IPS-NIHi7 (cell line): ENCODE measurements around the gene IP6K2.

Experiments used
- DNase-seq: peaks from one replicate; pipeline ENCODE4 v3.0.0; 2012; ENCODE audit warnings: mixed read lengths; ENCODE audit errors: extremely low spot score

The IP6K2 gene

DNA sequence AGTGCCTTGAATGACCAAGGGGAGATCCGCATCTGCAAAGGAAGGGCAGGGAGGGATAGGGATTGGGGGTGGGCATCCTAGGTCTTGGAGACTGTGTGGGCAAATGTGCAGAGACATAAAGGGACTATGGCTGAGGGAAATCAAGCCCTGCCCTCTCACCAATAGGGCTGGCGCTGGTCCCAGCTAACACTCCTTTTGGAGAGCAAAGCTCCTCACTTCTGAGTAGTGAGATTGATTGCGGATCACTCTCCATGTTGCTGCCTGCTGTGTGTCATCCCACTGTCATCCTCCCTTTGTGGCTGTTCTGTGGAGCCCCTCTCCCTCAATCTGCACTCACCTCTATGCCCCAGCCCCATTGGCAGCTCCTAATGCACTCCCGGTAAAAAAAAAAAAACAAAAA, 52.1 kb downstream of the IP6K2 start:
- peak; percentile 26 for DNase-seq

DNA sequence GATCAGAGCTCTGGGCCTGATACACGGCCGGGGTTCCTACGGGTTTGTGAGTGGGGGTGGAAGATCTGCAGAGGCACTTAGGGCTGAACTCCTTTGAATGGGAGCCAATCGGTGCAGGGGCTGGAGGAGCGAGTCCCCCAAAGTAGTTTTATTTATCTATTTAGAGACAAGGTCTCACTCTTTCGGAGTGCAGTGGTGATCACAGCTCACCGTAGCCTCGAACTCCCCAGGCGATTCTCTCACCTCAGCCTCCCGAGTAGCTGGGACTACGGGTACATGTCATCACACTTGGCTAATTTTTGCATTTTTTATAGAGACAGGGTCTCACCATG, 52.7 kb downstream of the IP6K2 start:
- DNase-seq, result no peak

DNA sequence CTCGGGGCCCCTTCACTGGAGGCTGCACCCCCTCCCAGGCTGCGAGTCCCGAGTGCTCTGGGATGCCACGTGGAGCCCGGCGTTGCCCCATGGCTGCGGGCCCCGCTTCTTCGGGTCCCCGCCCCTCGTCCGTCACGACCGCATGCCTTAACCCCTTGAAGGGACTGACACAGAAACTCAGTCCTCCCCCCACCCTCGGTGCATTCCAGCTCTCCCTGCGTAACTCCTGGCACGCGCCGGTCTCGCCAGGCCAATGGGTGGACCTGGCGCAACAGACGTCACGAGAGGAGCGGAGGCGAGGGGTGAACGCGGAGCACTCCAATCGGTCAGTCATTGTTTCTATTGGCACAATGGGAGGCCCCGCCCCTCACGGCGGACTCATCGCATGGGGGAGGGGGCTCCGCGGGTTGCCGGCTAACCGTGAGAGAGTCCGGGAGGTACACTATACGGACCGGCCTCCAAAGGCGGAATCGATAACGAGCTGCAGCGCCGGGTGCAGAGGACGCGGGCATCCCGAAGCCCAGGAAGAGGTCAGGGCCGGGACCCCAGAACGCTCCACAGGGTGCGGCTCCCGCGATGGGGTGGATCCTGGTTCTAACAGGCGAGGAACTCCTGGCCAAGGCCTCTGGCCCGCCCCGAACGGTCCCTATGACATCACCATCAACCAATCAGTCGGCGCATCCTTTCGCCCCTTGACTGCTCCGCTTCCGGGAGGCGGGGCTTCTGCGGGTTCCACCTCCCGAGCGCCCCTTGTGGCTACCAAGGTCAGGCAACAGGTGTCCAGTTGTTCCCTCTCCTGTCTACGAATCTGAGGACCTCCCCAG, 53.3 kb downstream of the IP6K2 start:
- DNase-seq, result peak; percentile 99

DNA sequence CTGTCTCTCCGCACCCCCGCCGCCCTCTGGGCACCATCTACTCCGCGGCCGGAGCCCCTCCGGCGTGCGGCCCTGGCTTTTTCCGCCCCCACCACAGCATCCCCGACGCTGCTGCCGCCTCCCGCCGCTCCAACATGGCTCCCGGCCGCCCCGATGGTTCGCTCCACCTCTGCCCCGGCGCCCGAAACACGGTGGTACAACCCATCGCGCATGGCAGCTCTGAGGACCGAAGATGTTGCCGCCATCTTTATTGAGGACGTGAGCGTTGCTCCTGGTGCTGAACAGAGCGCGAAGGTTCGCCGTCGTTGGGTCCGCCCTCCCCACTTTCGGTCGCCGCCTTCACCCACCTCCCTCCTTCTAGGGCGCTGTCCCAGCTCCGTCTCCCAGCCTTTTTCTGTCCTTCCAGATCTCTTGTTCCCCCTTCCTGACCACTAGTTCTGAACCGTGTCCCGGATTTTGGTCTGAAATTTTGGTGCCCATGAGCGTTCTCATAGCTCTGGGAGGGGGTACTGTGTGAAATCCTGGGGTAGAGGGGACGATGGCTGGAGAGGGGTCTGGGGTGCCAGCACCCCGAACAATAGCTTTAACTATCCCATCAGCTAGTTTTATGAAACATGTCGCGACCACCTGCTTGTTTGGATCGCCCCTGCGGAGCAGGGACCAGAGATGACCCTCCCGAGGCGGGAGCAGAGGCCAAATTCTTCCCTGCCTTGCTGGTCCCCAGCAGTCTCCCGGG, 54.1 kb downstream of the IP6K2 start, which contains the start of gene CELSR3:
TSS of gene CELSR3 (minus strand) at position 134 of the 736 bp plus-strand sequence. CDS start 252 bp downstream, outside the sequence.
- DNase-seq, result peak; percentile 73

DNA sequence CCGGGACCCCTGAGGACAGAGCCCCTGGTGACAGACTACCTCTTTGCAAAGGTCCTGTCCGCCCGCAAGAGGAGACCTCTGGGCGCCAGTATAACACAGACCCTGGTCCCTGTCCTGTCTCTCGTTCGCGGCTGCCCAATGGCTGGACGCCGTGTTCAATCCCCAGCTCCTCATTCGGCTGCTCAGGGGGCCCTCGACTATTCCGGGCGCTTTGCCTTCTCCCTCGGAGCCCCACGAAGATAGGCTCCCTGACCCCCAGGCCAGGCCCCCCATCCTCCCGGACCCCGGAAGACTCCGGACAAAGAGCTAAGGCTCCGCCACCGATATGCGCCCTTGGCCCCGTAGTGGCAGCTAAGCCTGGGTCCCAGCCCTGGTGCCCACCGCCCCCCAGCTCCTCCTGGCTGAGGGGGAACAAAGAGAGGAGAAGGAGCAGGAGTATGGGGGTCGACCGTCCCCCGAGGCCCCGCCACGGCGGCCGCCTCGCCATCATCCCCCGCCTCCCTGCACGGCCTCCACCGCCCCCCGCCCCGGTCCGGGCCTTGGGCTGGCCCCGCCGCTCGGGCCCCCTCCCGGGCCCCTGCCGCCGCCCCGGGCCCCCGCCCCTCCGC, 54.8 kb downstream of the IP6K2 start:
- DNase-seq, result peak; percentile 25

DNA sequence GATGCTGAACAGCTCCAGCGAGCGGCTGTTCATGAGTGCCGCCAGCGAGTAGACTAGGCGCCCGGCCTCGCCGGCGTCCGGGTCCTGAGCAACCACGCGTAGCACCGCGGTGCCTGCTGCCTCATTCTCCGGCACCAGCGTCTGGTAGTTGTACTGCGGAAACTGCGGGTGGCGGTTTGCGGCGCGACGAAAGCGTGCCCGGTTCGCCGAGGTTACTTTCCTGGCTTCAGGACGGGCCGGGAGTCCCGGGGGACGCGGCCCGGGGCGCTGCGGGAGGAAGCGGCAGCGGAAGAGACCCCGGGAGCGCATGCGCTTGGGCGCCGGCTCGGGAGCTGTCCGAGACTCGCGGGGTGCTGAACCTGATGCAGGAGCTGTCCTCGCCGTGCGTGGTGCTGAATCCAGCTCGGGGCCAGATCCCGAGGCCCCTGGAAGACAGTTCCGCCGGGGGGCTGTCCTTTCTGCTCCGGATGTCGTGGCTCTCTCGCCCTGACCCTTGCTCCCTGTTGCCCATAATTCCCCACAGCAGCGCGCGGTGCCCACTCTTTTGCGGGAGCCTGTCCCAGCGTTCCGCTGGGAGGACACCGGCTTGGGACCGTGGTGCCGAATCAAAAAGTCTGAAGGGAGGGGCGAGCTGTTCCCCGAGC, 55.4 kb downstream of the IP6K2 start:
- peak; percentile 84 for DNase-seq

DNA sequence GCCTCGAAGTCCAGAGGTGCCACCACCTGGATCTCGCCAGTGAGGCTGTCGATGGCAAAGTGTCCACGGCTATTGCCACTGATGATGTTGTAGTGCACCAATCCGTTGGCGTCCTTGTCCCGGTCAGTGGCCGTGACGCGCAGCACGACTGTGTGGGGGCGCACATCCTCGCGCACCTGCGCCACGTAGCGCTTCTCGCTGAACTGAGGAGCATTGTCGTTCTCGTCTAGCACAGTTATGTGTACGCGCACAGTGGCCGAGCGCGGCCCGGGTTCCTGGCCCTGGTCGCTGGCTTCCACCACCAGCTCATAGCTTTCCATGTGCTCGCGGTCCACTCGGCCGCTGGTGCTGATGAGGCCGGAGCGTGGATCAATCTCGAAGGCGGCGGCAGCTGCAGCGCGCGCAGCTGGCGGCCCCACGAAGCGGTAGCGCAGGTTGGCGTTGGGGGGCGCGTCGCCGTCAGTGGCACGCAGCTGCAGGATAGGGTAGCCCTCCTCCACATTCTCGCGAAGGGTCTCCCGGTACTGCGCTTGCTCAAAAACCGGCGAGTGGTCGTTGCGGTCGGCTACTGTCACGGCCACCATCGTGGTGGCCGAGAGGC, 56.1 kb downstream of the IP6K2 start:
- DNase-seq, result no peak

DNA sequence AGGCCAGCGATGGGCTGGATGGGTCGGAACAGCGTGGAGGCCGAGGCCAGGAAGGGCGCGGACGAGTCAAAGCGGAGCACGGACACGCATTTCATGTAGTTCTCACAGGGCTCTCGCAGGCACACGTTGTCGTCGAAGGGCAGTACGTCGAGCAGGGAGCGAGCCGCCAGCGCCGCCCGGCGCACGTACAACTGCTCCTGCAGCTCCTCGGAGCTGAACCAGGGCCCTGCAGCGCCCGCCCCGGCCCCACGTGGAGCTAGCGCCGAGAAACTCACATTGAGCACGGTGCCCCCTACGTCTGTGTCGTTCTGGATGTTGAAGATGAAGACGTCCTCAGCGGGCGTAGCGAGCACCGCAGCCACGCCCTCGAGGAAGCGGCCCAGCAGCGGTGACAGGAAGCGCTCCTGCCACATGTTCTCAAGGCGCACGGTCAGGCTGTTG, 60.2 kb downstream of the IP6K2 start:
- DNase-seq, result no peak

DNA sequence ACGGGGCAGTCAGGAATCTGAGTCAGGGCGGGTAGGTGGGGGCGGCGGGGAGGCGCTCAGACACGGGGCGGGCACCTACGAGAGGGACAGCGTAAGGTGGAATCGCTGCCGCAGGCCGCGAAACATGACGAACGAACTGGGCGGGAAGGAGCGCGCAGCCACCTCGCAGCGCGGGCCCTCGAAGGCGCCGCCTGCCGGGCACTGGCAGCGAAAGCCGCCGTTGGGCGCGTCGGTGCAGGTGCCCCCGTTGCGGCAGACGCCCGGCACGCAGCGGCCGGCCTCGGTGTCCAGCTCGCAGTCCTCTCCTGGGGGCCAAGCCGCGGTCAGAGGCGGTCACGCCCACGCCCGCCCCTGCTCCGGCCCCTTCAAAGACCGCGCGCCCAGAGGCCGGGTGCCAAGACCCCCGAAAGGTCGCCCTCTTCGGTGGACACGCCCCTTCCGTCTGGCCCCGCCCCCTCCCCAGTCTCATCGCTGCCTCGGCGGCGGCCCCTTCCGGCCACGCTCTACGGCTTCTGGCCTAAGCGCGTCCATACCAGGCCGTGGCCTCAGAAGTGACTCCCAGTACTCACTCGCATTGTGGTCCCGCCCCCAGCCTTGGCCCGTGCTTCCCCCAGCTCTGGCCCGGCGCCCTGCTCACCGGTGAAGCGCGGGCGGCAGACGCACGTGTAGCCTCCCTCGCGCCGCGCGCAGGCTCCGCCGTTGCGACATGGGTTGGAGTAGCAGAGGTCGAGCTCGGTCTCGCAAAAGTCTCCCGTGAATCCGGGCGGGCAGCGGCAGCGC, 60.8 kb downstream of the IP6K2 start:
- DNase-seq, result peak; percentile 98

DNA sequence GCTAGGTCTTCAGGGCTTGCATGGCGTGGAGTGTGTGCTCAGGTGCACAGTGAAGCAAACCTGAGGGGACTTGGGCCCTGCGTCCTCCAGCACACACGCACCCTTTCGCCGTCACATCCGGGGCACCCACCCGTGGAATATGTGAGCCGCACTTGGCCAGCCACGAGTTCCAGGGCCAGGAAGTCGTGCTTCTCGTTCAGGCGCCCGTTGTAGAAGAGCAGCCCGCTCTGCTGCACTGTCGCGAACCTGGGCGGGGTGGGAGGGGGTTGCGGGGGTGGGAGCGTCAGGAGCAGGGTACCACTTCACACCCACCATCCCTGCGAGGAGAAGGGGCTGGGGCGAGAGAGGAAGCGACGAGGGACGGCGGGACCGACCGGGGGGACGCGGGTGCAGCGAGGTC, 61.4 kb downstream of the IP6K2 start:
- DNase-seq, result no peak

DNA sequence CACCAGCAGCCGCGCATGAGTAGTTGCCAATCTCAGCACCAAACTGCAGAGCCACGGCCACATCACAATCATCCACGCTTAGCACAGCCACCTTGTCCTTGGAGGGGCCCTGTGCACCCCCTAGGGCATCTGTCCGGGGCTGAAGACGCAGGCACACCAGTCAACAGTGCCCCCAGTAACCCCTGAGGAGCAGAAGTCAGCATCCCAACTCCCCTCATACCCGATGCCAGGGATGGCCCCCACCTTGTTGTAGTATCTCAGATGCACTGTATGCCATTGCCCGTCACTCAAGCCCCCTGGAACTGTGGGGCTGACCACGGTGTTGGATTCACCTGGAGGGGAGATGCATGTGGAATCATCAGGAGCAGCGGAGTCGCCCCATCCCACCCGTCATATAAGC, 62.0 kb downstream of the IP6K2 start:
- DNase-seq, result no peak

DNA sequence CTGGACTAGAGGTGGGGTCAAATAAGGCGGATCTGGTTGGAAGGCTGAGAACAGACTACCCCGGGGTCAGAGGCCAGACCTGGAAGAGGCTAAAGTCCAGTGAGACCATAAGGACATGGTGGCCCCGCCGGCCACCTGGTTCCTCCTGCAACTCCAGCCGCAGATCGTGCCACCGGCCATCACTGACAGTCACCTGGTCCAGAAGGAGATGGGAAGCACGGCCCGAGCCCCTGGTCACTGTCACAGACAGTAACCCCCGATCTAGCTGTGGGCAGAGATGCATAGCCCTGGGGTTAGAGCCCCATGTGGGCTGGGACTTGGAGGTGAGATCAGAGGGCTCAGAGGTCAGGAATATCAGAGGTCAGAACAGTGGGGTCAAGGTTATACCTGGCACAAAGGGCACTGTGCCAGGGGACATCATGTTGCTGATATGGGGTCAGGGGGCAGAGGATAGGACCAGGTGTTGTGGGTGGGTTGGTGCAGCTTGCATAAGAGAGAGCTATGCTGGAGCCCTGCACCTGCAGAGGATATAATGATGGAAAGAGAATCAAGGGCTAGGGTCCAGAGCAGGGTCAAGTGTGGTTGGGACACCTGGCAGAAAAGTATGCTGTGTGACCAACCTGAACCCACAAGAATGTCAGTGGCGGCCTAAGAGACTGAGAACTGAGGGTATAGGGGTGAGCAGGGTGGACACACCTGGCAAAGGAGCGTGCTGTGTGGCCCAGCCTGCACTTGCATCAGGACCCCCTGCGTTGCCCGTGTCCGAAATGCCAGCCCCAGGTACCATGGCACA, 63.9 kb downstream of the IP6K2 start:
- DNase-seq, result no peak

DNA sequence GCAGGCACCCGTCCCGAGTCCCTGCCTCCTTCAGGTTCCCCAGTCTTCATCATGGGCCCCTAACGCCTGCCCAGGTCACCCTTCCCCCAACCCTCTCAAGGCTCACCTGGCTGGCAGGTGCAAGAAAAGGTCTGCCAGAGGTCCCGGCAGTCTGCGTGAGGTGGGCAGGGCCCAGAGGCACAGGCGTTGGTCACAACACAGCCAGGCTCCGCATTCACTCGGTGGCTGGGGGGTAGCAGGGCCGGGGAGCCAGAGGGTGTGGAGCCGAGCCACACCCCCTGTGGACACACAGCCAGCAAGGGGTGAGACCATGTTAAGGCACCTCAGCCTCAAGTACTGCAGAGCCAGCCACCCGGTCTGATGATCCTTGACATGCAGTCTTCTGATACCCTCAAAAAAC, 65.2 kb downstream of the IP6K2 start:
- DNase-seq, result no peak

DNA sequence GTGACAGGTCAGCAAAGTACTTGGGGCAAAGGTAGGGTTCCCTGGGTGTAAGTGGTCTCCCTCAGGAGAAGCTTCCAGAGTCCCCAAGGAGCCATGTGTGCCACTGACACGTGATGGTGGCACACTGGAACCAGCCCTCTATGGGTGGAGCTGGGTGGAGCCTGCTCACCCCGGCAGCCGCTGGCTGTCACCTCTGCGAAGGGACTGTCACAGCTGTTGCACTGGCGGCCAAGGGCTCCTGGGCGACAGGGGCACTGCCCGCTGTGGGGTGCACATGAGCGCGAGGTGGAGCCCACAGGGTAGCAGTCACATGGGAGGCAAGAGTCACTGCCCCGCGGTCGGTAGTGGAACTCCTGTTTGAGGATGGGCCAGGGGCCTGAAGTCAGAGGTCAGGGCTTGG, 66.3 kb downstream of the IP6K2 start:
- DNase-seq, result no peak

DNA sequence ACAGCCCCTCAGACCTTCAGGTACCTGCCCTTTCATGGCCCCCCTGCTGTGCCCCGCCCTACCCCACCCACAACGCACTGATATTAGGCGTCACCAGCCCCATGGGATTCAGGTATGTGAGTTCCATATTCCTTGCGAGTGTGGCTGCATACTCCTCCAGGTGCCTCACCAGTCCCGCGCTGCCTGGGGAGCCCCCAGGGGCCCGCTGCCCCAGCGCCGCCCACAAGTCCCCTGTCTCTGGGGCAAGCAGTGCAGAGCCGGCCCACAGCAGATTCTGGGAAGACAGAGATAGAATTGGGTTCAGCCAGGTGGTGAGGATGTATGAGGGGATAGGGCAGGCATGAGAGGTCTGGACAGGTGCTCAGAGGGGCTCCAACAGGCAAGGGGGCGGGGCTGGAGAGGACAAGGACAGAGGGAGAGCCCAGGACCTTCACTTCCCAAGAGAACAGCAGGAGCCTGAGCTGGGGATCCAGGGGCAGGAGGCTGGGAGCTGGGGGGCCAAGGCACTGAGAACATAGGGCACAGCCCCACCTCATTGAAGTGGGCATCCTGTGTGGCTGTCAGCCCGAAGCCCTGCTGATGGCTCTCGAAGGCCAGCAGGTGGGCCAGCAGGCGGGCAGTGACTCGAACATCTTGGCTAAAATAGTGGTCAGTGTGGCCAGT, 68.7 kb downstream of the IP6K2 start:
- no peak for DNase-seq

DNA sequence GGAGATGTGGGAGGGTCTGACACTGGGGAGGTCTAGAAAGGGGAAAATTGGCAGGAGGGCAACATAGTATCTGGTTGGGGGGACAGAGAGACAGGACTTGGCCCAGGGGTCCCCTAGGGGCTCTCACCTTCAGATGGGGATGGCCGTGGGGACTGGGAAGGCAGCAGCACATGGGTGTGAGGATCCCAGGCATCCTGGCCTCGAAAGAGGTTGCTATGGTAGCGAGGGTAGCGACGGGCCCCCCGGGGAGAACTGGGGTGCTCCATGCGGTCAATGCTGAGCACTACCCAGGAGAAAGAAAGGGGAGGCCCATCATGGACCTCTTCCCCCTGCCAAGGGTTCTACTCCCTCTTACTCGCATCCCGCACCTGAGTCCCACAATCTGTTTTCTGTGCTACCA, 69.3 kb downstream of the IP6K2 start:
- DNase-seq, result no peak

DNA sequence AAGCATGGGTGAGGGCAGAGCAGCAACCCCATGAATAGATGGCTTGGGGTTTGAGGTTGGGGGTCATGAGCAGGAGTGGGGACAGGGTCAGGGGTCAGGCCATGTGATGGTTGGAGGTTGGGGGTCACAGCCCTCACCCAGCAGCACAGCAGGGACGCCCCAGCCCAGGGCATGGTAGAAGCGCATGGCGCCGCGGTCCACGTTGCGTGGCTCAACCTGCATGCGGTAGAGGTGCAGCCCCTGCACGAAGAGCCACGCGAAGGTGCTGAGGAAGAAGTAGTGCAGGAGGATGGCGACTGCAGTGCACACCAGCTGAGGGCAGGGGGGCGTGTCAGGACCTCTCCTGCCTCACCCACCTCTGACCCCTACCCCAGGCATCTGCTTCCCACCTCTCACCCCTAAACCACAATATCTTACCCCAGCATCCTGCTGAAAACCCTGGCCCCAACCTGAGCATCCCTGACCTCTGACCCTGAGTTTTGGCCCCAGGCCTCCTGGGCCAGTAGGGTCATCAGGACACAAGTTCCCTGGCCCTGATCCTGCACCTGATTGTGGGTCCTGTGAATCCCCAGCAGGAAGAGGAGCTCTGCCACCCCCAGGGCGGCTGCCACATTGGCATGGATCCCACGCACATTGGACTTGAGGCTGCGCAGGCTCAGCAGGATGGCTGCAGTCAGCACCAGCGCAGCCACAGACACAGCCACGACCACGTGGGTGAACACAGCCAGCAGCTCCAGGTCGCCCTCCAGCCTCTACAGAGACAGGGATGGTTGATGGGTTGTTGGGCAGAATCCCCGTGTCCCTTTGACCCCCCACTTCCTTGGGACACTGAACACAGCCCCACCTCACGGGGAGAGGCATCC, 71.9 kb downstream of the IP6K2 start:
- DNase-seq, result no peak

DNA sequence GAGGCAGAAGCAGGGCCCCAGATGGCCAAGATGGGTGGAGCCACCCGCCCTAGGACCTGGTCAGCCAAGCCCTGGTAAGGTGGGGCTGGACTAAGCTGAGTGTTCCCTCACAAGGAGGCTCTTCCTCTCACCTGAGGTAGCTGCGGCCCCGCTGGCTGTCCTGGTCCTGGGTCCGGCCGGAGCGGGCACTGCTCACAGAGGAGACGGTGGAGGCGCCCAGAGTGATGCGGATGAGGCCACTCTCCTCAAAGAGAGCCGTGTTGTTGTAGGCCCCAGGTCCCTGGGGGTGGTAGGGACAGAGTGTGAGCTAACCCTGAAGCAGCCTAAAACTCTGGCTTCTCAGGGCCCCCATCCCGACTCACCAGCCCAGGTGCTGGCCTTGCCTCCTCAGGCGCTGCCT, 74.4 kb downstream of the IP6K2 start:
- DNase-seq, result no peak

DNA sequence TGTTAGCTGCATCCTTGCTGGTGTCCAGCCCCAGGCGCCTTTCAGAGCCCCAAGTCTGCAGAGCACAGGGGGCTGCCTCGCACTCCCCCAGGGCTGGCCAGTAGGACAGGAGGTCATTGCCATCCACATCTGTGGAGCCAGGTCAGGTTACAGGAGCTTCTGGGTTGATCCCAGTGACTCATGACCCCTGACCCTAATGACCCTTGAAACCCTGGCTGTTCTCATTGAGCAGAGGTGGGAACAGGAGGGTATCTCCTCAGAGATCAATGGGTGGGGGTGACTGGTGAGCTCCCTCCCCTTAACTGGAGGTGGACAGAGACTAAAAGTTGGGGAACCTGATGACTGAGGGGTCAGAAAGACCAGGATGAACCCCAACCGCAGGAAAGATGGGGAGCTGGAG, 75.6 kb downstream of the IP6K2 start:
- DNase-seq, result no peak
